Activated CD4-positive, CD25-positive, alpha-beta regulatory T cell treated with anti-CD3 and anti-CD28 coated beads, Interleukin-2, amount 50 U/mL, for 72 hours (primary cell): ENCODE data around the gene TAF4B.
"Not testable (repeated sequence)": the region's sequence is repeated elsewhere in the genome, so short reads cannot be mapped to it uniquely, and the experiment has no call there.

ENCODE experiments used
- DNase-seq: peaks from one replicate; pipeline ENCODE4 v3.0.0; 2021

Gene TAF4B

GRCh38 chr18:26425148-26425531 is 198.9 kb downstream of the TAF4B start:
- DNase-seq: no peak

GRCh38 chr18:26429535-26430226 is 203.4 kb downstream of the TAF4B start:
- DNase-seq: no peak

GRCh38 chr18:26432651-26433424 is 206.6 kb downstream of the TAF4B start:
- DNase-seq: no peak

- no peak for DNase-seq
These were observed 208.6 kb downstream of the TAF4B start for GRCh38 chr18:26434887-26435286.

- no peak for DNase-seq
These were observed 209.3 kb downstream of the TAF4B start for GRCh38 chr18:26435415-26436095.

GRCh38 chr18:26436176-26437051 is 210.2 kb downstream of the TAF4B start:
- DNase-seq: no peak

GRCh38 chr18:26437634-26438033 is 211.4 kb downstream of the TAF4B start:
- DNase-seq: not testable (repeated sequence)

GRCh38 chr18:26438980-26439379 is 212.7 kb downstream of the TAF4B start:
- DNase-seq: no peak

- no peak for DNase-seq
These were observed 213.3 kb downstream of the TAF4B start for GRCh38 chr18:26439537-26439936.

GRCh38 chr18:26440644-26441043 is 214.4 kb downstream of the TAF4B start:
- no peak for DNase-seq
